ENCODE data around the gene RASA3.

GRCh38 chr13:114095486-114095885 lies 36.9 kb downstream of the RASA3 start:
- TF ChIP-seq USF1 (CRISPR knock-in tag; IDR thresholded peaks at IDR 0.05): no peak
- no peak for TF ChIP-seq CTCF (IDR thresholded peaks at IDR 0.05)
- TF ChIP-seq FOXJ3 (CRISPR knock-in tag; IDR thresholded peaks at IDR 0.05; ENCODE audit: borderline replicate concordance): no peak
